ENCODE data around the gene MAT2A. TPM values are rescaled to one million over a fixed set of nuclear protein-coding genes. Genes with fewer than 3 reads are reported as not detected.
"Not testable (repeated sequence)": the region's sequence is repeated elsewhere in the genome, so short reads cannot be mapped to it uniquely, and the experiment has no call there.

Gene MAT2A
- total RNA-seq, 1 experiment from 2014 or later, result 444 TPM

DNA sequence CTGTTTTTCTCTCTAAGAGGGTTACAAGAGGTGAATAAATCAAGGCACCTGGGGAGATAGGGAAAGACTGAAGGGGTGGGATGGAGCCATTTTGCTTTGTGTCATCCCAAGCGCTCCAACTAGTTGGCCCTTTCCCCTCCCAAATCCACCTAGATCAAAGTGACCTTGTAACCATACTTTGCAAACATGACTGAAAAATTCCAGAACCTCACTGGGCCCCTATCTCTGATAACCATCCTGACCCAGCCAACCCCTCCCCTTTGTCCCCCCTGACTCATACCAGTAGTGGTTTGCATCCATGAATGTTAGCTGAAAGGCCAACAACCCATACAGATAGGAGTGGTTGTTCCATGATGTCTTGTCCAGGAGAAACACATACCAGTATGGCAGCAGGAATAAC lies 19.2 kb downstream of the MAT2A start:
- peaks cover 32% of the 10 kb centered on the region for H3K79me2 ChIP-seq (ENCODE audit: insufficient read depth, low read length)
- H3K27me3 ChIP-seq (ENCODE audit: insufficient read depth, low read length), result no peaks in the 10 kb centered on the region
- peaks cover 16 to 18% of the 10 kb centered on the region in 2 experiments; a peak in 3 of 4 replicates for H3K36me3 ChIP-seq (ENCODE audit: control insufficient read depth in 1 of 2, insufficient read depth in 2 of 2, low read length in 2 of 2)
- H4K20me1 ChIP-seq (ENCODE audit: insufficient read depth), result no peaks in the 10 kb centered on the region; the same call in 1 of the 2 replicates
- TF ChIP-seq RAD21 (IDR thresholded peaks at IDR 0.05; ENCODE audit: low read depth) (no peak), EGR1 (IDR thresholded peaks at IDR 0.05; ENCODE audit: low read depth) (no peak), ZFX (IDR thresholded peaks at IDR 0.05) (no peak), TCF7L2 (IDR thresholded peaks at IDR 0.05; ENCODE audit: borderline replicate concordance, extremely low read depth, insufficient read depth, insufficient read length) (no peak), YY1 (IDR thresholded peaks at IDR 0.05; ENCODE audit: extremely low read depth, insufficient replicate concordance, low read depth, low read length) (no peak), ZNF274 (IDR thresholded peaks at IDR 0.05; ENCODE audit: low read depth, low read length) (no peak), SP1 (IDR thresholded peaks at IDR 0.05; ENCODE audit: low read depth) (no peak), SIN3A (IDR thresholded peaks at IDR 0.05; ENCODE audit: low read depth) (no peak), POLR2AphosphoS5 (IDR thresholded peaks at IDR 0.05; ENCODE audit: low read depth, low read length) (no peak), CEBPB (IDR thresholded peaks at IDR 0.05; ENCODE audit: low read depth) (no peak), ATF3 (IDR thresholded peaks at IDR 0.05) (no peak), MAX (IDR thresholded peaks at IDR 0.05) (no peak)
- TF ChIP-seq, protein P1, sequence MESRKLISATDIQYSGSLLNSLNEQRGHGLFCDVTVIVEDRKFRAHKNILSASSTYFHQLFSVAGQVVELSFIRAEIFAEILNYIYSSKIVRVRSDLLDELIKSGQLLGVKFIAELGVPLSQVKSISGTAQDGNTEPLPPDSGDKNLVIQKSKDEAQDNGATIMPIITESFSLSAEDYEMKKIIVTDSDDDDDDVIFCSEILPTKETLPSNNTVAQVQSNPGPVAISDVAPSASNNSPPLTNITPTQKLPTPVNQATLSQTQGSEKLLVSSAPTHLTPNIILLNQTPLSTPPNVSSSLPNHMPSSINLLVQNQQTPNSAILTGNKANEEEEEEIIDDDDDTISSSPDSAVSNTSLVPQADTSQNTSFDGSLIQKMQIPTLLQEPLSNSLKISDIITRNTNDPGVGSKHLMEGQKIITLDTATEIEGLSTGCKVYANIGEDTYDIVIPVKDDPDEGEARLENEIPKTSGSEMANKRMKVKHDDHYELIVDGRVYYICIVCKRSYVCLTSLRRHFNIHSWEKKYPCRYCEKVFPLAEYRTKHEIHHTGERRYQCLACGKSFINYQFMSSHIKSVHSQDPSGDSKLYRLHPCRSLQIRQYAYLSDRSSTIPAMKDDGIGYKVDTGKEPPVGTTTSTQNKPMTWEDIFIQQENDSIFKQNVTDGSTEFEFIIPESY (IDR thresholded peaks at IDR 0.05; ENCODE audit: extremely low read depth, insufficient replicate concordance, low read length), result no peak
- H3K4me2 ChIP-seq (ENCODE audit: low read length), result no peak overlapping the region
- RAD21 ChIA-PET (ENCODE audit: low non-redundant PET in 1 of 2, low total read pairs in 2 of 2, uncharacterized antibody in 2 of 2, unreplicated experiment in 2 of 2), result no interaction called here
- CTCF ChIA-PET, result no interaction called here
- no TSS peak for BruUV-seq (replicated peaks)
- POLR2A ChIA-PET, result interaction anchor here (1.0 kb wide), 1 partner anchor 9 kb away, joined by 3 read pairs; no protein-coding TSS in a partner anchor
- H3K4me3 ChIP-seq (replicated peaks in 1 of 2; ENCODE audit: low read depth in 1 of 2, low read length in 2 of 2), result no peak overlapping the region
- intact Hi-C loops (cut with micrococcal nuclease), result loop anchor here (10.0 kb wide), 1 partner anchor 233 kb away; the partner anchor contains the start of gene TGOLN2
- no peak for DNase-seq (ENCODE audit: low read depth, low spot score)
- no peak for ATAC-seq
- H2AFZ ChIP-seq (ENCODE audit: low read depth, low read length, poor library complexity, severe bottlenecking), result no peak overlapping the region
- H3K27ac ChIP-seq (ENCODE audit: low read depth, low read length), result no peak overlapping the region
- H3K9me3 ChIP-seq (ENCODE audit: control insufficient read depth in 1 of 2, insufficient read depth in 1 of 2, low read depth in 1 of 2, low read length in 2 of 2), result no peaks in the 10 kb centered on the region
- H3K9me2 ChIP-seq (ENCODE audit: insufficient read depth), result no peaks in the 10 kb centered on the region
- H3K9ac ChIP-seq (ENCODE audit: low read length), result no peak overlapping the region
- peaks cover 2 to 15% of the 10 kb centered on the region in 2 experiments; a peak in 3 of 4 replicates for H3K4me1 ChIP-seq (ENCODE audit: control insufficient read depth in 1 of 2, insufficient read depth in 2 of 2, low read length in 2 of 2)

- not testable (repeated sequence) for ATAC-seq; BruUV-seq (replicated peaks)
Observed at GRCh38 chr2:85560403-85560726, 21.4 kb downstream of the MAT2A start.

More at GRCh38 chr2:85560403-85560726, 21.4 kb downstream of the MAT2A start:
- H3K9me3 ChIP-seq (ENCODE audit: control insufficient read depth in 1 of 2, insufficient read depth in 1 of 2, low read depth in 1 of 2, low read length in 2 of 2); DNase-seq (ENCODE audit: low read depth, low spot score); RAD21 ChIA-PET (ENCODE audit: low non-redundant PET in 1 of 2, low total read pairs in 2 of 2, uncharacterized antibody in 2 of 2, unreplicated experiment in 2 of 2); intact Hi-C loops (cut with micrococcal nuclease); H2AFZ ChIP-seq (ENCODE audit: low read depth, low read length, poor library complexity, severe bottlenecking); H4K20me1 ChIP-seq (ENCODE audit: insufficient read depth); H3K27ac ChIP-seq (ENCODE audit: low read depth, low read length); H3K9me2 ChIP-seq (ENCODE audit: insufficient read depth); H3K27me3 ChIP-seq (ENCODE audit: insufficient read depth, low read length): not testable (repeated sequence)
- peak overlapping the region; percentile 73 for H3K4me2 ChIP-seq (ENCODE audit: low read length)
- ChIA-PET CTCF (interaction anchor here (0.8 kb wide), 1 partner anchor 8 kb away, joined by 4 read pairs; no protein-coding TSS in a partner anchor), POLR2A (interaction anchor here (1.2 to 2.1 kb wide), 5 partner anchors 14 to 142 kb away, joined by 3 to 7 read pairs (median 5); partner anchors contain the start of genes MAT2A and SH2D6)
- peaks cover 8 to 14% of the 10 kb centered on the region in 2 experiments; a peak in 2 of 4 replicates for H3K36me3 ChIP-seq (ENCODE audit: control insufficient read depth in 1 of 2, insufficient read depth in 2 of 2, low read length in 2 of 2)
- H3K4me3 ChIP-seq (replicated peaks in 1 of 2; ENCODE audit: low read depth in 1 of 2, low read length in 2 of 2), result peak overlapping the region; percentile 88 to 92
- peaks cover 2 to 15% of the 10 kb centered on the region in 2 experiments; a peak in 3 of 4 replicates for H3K4me1 ChIP-seq (ENCODE audit: control insufficient read depth in 1 of 2, insufficient read depth in 2 of 2, low read length in 2 of 2)
- peak overlapping the region; percentile 85 for H3K9ac ChIP-seq (ENCODE audit: low read length)
- H3K79me2 ChIP-seq (ENCODE audit: insufficient read depth, low read length), result peaks cover 32% of the 10 kb centered on the region

Measured in HCT116 (cell line).